SIG-M5 (cell line): Measurements from ENCODE around the gene KSR1.
"Not testable (repeated sequence)": the region's sequence is repeated elsewhere in the genome, so short reads cannot be mapped to it uniquely, and the experiment has no call there.

Source experiments
- DNase-seq: peaks from one replicate; lab custom pipeline; 2025; lab: John Stamatoyannopoulos, UW

The KSR1 gene

GRCh38 chr17:27609611-27610303 is 153.5 kb downstream of the KSR1 start:
- no peak for DNase-seq

GRCh38 chr17:27610304-27610677 is 154.0 kb downstream of the KSR1 start:
- DNase-seq: no peak

GRCh38 chr17:27612160-27612770 is 156.0 kb downstream of the KSR1 start:
- DNase-seq: no peak

GRCh38 chr17:27613433-27613832 is 157.2 kb downstream of the KSR1 start:
- no peak for DNase-seq

GRCh38 chr17:27615121-27615520 is 158.9 kb downstream of the KSR1 start:
- DNase-seq: no peak

GRCh38 chr17:27616414-27616813 is 160.2 kb downstream of the KSR1 start:
- DNase-seq: no peak

GRCh38 chr17:27618417-27618816 is 162.2 kb downstream of the KSR1 start:
- DNase-seq: no peak

- DNase-seq: no peak
These were observed 164.5 kb downstream of the KSR1 start for GRCh38 chr17:27620721-27621120.

GRCh38 chr17:27621536-27621935 is 165.3 kb downstream of the KSR1 start:
- DNase-seq: no peak

- no peak for DNase-seq
These were observed 165.8 kb downstream of the KSR1 start for GRCh38 chr17:27621942-27622559.

GRCh38 chr17:27622986-27623385 is 166.7 kb downstream of the KSR1 start:
- no peak for DNase-seq

- DNase-seq: no peak
These were observed 167.4 kb downstream of the KSR1 start for GRCh38 chr17:27623614-27624013.

- no peak for DNase-seq
These were observed 168.3 kb downstream of the KSR1 start for GRCh38 chr17:27624539-27624938.

GRCh38 chr17:27625856-27626255 is 169.6 kb downstream of the KSR1 start:
- no peak for DNase-seq

- DNase-seq: no peak
These were observed 171.3 kb downstream of the KSR1 start for GRCh38 chr17:27627514-27627913.

GRCh38 chr17:27628376-27628775 is 172.1 kb downstream of the KSR1 start:
- no peak for DNase-seq

GRCh38 chr17:27629260-27629659 is 173.0 kb downstream of the KSR1 start:
- not testable (repeated sequence) for DNase-seq

GRCh38 chr17:27630607-27631410 is 174.6 kb downstream of the KSR1 start, which contains the start of gene LGALS9:
LGALS9 (plus strand) TSS chr17:27631188; CDS start chr17:27631266, 78 bp downstream.
- DNase-seq: peak; percentile 52

GRCh38 chr17:27631411-27631760 is 175.1 kb downstream of the KSR1 start:
- DNase-seq: no peak

- no peak for DNase-seq
These were observed 175.9 kb downstream of the KSR1 start for GRCh38 chr17:27631897-27632725.

GRCh38 chr17:27632766-27633165 is 176.5 kb downstream of the KSR1 start:
- not testable (repeated sequence) for DNase-seq
